ENCODE data around the gene SMO. TPM values are rescaled to one million over a fixed set of nuclear protein-coding genes. Genes with fewer than 3 reads are reported as not detected.

The SMO gene
- total RNA-seq, 1 experiment from 2014 or later = 15.7 TPM

DNA sequence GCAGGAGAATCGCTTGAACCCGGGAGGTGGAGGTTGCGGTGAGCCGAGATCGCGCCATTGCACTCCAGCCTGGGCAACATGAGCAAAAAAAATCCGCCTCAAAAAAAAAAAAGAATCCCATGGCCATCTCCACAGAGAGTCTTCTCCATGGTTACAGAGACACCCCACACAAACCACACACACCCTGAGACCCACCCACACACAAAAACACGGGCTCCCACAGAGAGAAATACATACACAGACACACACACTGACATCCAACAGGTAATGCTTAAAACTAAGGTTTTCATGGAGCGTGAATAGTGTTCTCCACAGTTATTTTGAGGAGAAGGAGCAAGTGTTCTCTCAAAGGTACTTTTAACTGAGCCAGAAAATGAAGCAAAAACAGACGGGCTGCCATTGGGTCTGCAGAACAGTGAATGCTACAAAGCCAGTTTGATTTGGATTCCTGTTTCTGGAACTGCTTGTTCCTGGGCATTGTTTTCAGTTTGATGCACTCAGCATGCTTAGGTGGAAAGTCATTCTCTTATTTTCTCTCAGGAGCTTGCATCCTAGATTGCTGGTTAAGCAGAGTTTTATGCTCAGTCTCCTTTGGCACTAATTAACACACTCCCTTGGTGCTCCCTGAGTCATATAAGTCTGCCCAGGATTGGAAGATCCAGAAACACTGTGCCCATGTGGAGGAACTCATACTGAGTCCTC, 51.8 kb downstream of the SMO start:
- no peak for ATAC-seq
- no peak overlapping the region for H2AFZ ChIP-seq (ENCODE audit: low read length)
- no peak overlapping the region for H3K4me3 ChIP-seq (ENCODE audit: low read length)
- DNase-seq = no peak
- no peak overlapping the region for H3K9ac ChIP-seq (ENCODE audit: low read length)
- no peak overlapping the region for H3K27ac ChIP-seq (ENCODE audit: low read length)
- H3K4me1 ChIP-seq (ENCODE audit: insufficient read depth, low read length) = no peaks in the 10 kb centered on the region
- H3K27me3 ChIP-seq (ENCODE audit: low read length) = no peaks in the 10 kb centered on the region
- H3K9me2 ChIP-seq (replicated peaks; ENCODE audit: low read length) = no peaks in the 10 kb centered on the region
- no peak for TF ChIP-seq EZH2 (IDR thresholded peaks at IDR 0.05; ENCODE audit: low read length, unreplicated experiment)
- TF ChIP-seq, protein P1, sequence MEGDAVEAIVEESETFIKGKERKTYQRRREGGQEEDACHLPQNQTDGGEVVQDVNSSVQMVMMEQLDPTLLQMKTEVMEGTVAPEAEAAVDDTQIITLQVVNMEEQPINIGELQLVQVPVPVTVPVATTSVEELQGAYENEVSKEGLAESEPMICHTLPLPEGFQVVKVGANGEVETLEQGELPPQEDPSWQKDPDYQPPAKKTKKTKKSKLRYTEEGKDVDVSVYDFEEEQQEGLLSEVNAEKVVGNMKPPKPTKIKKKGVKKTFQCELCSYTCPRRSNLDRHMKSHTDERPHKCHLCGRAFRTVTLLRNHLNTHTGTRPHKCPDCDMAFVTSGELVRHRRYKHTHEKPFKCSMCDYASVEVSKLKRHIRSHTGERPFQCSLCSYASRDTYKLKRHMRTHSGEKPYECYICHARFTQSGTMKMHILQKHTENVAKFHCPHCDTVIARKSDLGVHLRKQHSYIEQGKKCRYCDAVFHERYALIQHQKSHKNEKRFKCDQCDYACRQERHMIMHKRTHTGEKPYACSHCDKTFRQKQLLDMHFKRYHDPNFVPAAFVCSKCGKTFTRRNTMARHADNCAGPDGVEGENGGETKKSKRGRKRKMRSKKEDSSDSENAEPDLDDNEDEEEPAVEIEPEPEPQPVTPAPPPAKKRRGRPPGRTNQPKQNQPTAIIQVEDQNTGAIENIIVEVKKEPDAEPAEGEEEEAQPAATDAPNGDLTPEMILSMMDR (conservative IDR thresholded peaks at IDR 0.05; ENCODE audit: low read depth, low read length) = no peak
- no peak for TF ChIP-seq EZH2phosphoT487 (IDR thresholded peaks at IDR 0.05; ENCODE audit: borderline replicate concordance, low read length)
- H4K20me1 ChIP-seq (ENCODE audit: low read length) = no peaks in the 10 kb centered on the region
- CTCF ChIA-PET = no interaction called here
- no peak overlapping the region for H3K4me2 ChIP-seq (ENCODE audit: low read length)
- no peaks in the 10 kb centered on the region for H3K9me3 ChIP-seq (ENCODE audit: low read length)
- no peaks in the 10 kb centered on the region for H3F3A ChIP-seq (ENCODE audit: low read length, unreplicated experiment)
- no peaks in the 10 kb centered on the region for H3K36me3 ChIP-seq (ENCODE audit: low read depth, low read length)
- intact Hi-C loops (cut with micrococcal nuclease) = no loop called here
- POLR2A ChIA-PET (ENCODE audit: unreplicated experiment) = no interaction called here
- no TSS peak for BruUV-seq (replicated peaks)
- H3K79me2 ChIP-seq (ENCODE audit: low read length) = no peaks in the 10 kb centered on the region

DNA sequence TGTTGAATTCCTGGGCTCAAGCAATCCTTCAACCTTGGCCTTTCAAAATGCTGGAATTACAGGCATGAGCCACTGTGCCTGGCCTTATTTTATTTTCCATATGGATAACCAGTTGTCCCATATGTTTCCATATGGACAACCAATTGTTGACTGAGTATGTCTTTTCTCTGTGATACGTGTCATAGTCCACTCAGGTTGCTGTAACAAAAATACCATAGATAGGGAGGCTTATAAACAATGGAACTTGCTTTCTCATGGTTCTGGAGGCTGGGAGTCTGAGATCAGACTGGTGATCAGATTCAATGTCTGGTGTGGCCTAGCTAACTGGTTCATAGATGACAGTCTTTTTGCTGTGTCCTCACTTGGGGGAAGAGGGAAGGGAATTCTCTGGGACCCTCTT, 55.8 kb downstream of the SMO start:
- no peak for DNase-seq
- ChIA-PET POLR2A (ENCODE audit: unreplicated experiment) (no interaction called here), CTCF (interaction anchor here (0.6 kb wide), 1 partner anchor 27 kb away, joined by 3 read pairs; no protein-coding TSS in a partner anchor)
- Histone ChIP-seq H3K9me2 (replicated peaks; ENCODE audit: low read length) (no peaks in the 10 kb centered on the region), H3K4me3 (ENCODE audit: low read length) (no peak overlapping the region), H2AFZ (ENCODE audit: low read length) (no peak overlapping the region), H3K27ac (ENCODE audit: low read length) (no peak overlapping the region), H3K79me2 (ENCODE audit: low read length) (no peaks in the 10 kb centered on the region), H3K9me3 (ENCODE audit: low read length) (no peaks in the 10 kb centered on the region), H3K27me3 (ENCODE audit: low read length) (no peaks in the 10 kb centered on the region), H4K20me1 (ENCODE audit: low read length) (no peaks in the 10 kb centered on the region), H3K36me3 (ENCODE audit: low read depth, low read length) (no peaks in the 10 kb centered on the region), H3K4me1 (ENCODE audit: insufficient read depth, low read length) (no peaks in the 10 kb centered on the region), H3F3A (ENCODE audit: low read length, unreplicated experiment) (no peaks in the 10 kb centered on the region), H3K4me2 (ENCODE audit: low read length) (no peak overlapping the region), H3K9ac (ENCODE audit: low read length) (no peak overlapping the region)
- TF ChIP-seq, protein P1 (conservative IDR thresholded peaks at IDR 0.05; ENCODE audit: low read depth, low read length) = no peak
- TF ChIP-seq EZH2phosphoT487 (IDR thresholded peaks at IDR 0.05; ENCODE audit: borderline replicate concordance, low read length) = no peak
- TF ChIP-seq EZH2 (IDR thresholded peaks at IDR 0.05; ENCODE audit: low read length, unreplicated experiment) = no peak
- BruUV-seq (replicated peaks) = no TSS peak
- ATAC-seq = no peak
- intact Hi-C loops (cut with micrococcal nuclease) = no loop called here

DNA sequence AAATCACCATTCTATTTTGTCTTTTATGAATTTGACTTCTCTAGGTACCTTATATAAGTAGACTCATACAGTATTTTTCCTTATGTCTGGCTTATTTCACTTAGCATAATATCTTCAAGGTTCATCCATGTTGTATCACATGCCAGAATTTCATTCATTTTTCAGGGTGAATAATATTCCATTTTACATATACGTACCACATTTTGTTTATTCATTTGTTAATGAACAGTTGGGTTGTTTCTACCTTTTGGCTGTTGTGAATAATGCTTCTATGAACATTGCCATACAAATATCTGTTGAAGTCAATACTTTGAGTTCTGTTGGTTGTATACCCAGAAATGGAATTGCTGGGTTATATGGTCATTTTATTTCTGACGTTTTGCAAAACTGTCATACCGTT, 57.1 kb downstream of the SMO start:
- Histone ChIP-seq H4K20me1 (ENCODE audit: low read length) (no peaks in the 10 kb centered on the region), H3K27me3 (ENCODE audit: low read length) (no peaks in the 10 kb centered on the region), H3K36me3 (ENCODE audit: low read depth, low read length) (no peaks in the 10 kb centered on the region), H3K4me3 (ENCODE audit: low read length) (no peak overlapping the region), H3K9me3 (ENCODE audit: low read length) (no peaks in the 10 kb centered on the region), H3K4me1 (ENCODE audit: insufficient read depth, low read length) (no peaks in the 10 kb centered on the region), H2AFZ (ENCODE audit: low read length) (no peak overlapping the region), H3K4me2 (ENCODE audit: low read length) (no peak overlapping the region), H3K79me2 (ENCODE audit: low read length) (no peaks in the 10 kb centered on the region), H3K9me2 (replicated peaks; ENCODE audit: low read length) (no peaks in the 10 kb centered on the region), H3K9ac (ENCODE audit: low read length) (no peak overlapping the region), H3K27ac (ENCODE audit: low read length) (no peak overlapping the region), H3F3A (ENCODE audit: low read length, unreplicated experiment) (no peaks in the 10 kb centered on the region)
- TF ChIP-seq, protein P1 (conservative IDR thresholded peaks at IDR 0.05; ENCODE audit: low read depth, low read length) = no peak
- TF ChIP-seq EZH2phosphoT487 (IDR thresholded peaks at IDR 0.05; ENCODE audit: borderline replicate concordance, low read length) (no peak), EZH2 (IDR thresholded peaks at IDR 0.05; ENCODE audit: low read length, unreplicated experiment) (no peak)
- BruUV-seq (replicated peaks) = no TSS peak
- ATAC-seq = no peak
- no peak for DNase-seq
- POLR2A ChIA-PET (ENCODE audit: unreplicated experiment) = no interaction called here
- CTCF ChIA-PET = no interaction called here
- intact Hi-C loops (cut with micrococcal nuclease) = no loop called here
